Peyer's patch (tissue), 4 donors: ENCODE data around the gene CEP55. TPM values are rescaled to one million over a fixed set of nuclear protein-coding genes. Genes with fewer than 3 reads are reported as not detected.

Experiments used
- DNase-seq, 3 donors: peaks; one replicate each; pipeline ENCODE4 v3.0.0-alpha.2; 2017 to 2019
- H3K27ac ChIP-seq, 4 donors: fragments of 200-600 bp; sonication (generic); one replicate each; pipeline ENCODE4 v1.5.1; 2016 to 2019
- H3K27me3 ChIP-seq, 2 donors: fragments of 200-600 bp; sonication (generic); one replicate each; pipeline ENCODE4 v1.5.1; 2019
- H3K36me3 ChIP-seq, 3 donors: fragments of 200-600 bp; sonication (generic); one replicate each; pipeline ENCODE4 v1.5.1; 2016 to 2019
- H3K4me1 ChIP-seq, 4 donors: fragments of 200-600 bp; sonication (generic); one replicate each; pipeline ENCODE4 v1.5.1; 2016 to 2019
- H3K4me3 ChIP-seq, 4 donors: fragments of 200-600 bp; sonication (generic); 1 replicate in 3 of 4; 2 replicates in 1 of 4; pipeline ENCODE4 v1.5.1; 2016 to 2019; ENCODE audit warnings: mild to moderate bottlenecking in 1 of 4
- H3K9me3 ChIP-seq, 4 donors: fragments of 200-600 bp; sonication (generic); one replicate each; pipeline ENCODE4 v1.5.1; 2016 to 2019; ENCODE audit warnings: mild to moderate bottlenecking in 1 of 4
- POLR2A ChIP-seq, 2 donors: fragments of 450-650 bp; IDR thresholded peaks; one replicate each; pipeline ENCODE4 v1.5.1; 2017; ENCODE audit warnings: antibody characterized with exemption in 2 of 2, mild to moderate bottlenecking in 2 of 2, moderate library complexity in 2 of 2
- total RNA-seq, 4 donors: library from RNA; depleted of rRNA; stranded (reverse); fragments of >200 nt; gene quantifications; one replicate each; pipeline ENCODE4 v1.1.0, GENCODE V29; 2016
- TF ChIP-seq, protein P1 (sequence below), 6 experiments: fragments of 450-650 bp in 4 of 6; fragments of 200-600 bp in 2 of 6; sonication (generic) in 1 of 6; IDR thresholded peaks; one replicate each; pipeline ENCODE4 v1.5.1; 2017 to 2019; ENCODE audit warnings: antibody characterized with exemption in 6 of 6, mild to moderate bottlenecking in 3 of 6, moderate library complexity in 1 of 6

CEP55 gene
- total RNA-seq, 4 donors from 2014 or later = 1.1 to 32.2 (median 4.5) TPM

DNA sequence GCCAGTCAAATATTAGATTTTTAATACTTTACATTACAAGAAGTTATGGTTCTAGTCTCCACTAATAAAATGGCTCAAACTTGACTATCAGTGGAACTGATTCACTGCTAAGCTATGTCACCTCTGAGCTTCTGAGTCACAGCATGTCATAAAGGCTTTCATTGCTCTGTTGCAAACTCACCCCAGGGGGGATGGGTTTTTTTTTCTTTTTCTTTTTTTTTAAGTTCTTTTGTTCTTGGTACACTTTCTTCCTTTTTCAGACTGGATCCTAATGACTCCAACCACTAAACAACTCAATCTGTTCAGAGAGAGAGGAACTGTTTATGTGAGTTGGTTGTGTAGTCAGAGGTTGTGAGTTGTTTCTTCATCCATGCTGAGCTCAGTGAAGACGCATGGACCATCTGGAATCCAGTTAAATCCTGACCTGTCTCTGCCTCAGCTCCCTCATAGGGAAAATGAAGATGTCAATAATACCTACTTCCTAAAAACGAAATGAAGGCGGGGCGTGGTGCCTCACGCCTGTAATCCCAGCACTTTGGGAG, 25.2 kb upstream of the CEP55 start:
- DNase-seq = peak in 1 of 3 donors; percentile 65
- H3K27ac ChIP-seq = peak overlapping the region; percentile 17 to 81 (median 57)
- H3K36me3 ChIP-seq = no peaks in the 10 kb centered on the region
- no peak for TF ChIP-seq POLR2A (IDR thresholded peaks at IDR 0.05)
- TF ChIP-seq, protein P1, sequence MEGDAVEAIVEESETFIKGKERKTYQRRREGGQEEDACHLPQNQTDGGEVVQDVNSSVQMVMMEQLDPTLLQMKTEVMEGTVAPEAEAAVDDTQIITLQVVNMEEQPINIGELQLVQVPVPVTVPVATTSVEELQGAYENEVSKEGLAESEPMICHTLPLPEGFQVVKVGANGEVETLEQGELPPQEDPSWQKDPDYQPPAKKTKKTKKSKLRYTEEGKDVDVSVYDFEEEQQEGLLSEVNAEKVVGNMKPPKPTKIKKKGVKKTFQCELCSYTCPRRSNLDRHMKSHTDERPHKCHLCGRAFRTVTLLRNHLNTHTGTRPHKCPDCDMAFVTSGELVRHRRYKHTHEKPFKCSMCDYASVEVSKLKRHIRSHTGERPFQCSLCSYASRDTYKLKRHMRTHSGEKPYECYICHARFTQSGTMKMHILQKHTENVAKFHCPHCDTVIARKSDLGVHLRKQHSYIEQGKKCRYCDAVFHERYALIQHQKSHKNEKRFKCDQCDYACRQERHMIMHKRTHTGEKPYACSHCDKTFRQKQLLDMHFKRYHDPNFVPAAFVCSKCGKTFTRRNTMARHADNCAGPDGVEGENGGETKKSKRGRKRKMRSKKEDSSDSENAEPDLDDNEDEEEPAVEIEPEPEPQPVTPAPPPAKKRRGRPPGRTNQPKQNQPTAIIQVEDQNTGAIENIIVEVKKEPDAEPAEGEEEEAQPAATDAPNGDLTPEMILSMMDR (IDR thresholded peaks at IDR 0.05) = no peak
- H3K4me3 ChIP-seq = no peak overlapping the region
- no peaks in the 10 kb centered on the region for H3K9me3 ChIP-seq
- peaks cover 0 to 48% (median under 1%) of the 10 kb centered on the region in 4 donors for H3K4me1 ChIP-seq
- H3K27me3 ChIP-seq = no peaks in the 10 kb centered on the region

DNA sequence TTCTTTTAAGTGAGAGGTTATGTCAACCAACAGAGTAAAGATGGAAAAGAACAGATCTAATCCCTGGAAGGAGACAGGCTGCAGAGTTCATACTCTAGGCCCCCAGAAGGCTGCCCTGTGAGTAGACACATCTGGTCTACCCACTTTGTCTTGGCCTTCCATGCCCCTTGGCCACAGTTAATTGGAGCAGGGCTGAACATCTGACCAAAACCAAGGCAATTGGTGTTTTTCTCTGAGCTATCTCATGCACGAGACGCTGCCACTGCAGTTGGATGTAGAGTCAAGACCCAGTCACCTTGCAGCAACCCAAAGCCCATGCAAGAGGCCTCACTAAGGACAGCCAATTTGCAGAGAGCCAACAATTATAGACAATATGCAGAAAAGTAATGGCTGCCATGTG, 23.3 kb upstream of the CEP55 start:
- no peak for DNase-seq
- Histone ChIP-seq H3K4me1 (peaks cover 0 to 41% (median 0%) of the 10 kb centered on the region in 4 donors), H3K4me3 (no peak overlapping the region), H3K27me3 (no peaks in the 10 kb centered on the region), H3K27ac (no peak overlapping the region), H3K36me3 (no peaks in the 10 kb centered on the region), H3K9me3 (no peaks in the 10 kb centered on the region)
- TF ChIP-seq, protein P1 (IDR thresholded peaks at IDR 0.05) = no peak
- TF ChIP-seq POLR2A (IDR thresholded peaks at IDR 0.05) = no peak

DNA sequence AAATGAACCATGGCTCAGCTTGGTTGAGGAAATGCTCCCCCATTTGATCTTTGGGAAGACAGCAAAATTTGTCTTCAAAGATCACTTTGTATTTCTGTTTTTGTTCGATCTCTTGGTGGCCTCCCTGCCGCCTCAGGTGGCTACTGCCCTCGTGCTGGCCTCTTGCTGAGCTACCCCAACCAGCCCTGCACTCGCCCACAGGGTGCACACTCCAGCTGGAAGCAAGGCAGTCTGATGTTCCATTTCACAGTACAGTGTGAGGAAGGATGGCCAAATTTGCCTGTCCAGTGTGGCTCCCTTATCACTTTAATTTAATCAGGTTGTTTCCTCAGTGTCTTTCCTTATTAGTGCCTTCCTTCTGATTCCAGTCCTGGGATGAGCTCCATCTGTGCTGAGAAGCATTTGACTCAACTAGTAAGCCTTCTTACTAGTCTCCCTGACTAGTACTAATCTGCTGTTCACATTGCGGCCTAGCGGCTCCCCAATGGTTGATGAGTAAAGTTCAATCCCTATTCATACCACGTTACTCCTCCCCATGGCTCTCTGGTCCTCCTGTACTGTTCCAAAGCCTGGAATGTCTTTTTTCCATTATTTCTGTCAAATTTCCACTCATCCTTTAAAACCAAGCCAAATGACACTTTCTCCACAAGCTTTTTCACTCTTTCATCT, 22.5 kb upstream of the CEP55 start:
- no peak for DNase-seq
- no peaks in the 10 kb centered on the region for H3K9me3 ChIP-seq
- peak overlapping the region in 1 of 4 donors; percentile 22 for H3K27ac ChIP-seq
- no peaks in the 10 kb centered on the region for H3K27me3 ChIP-seq
- no peak overlapping the region for H3K4me3 ChIP-seq
- H3K4me1 ChIP-seq = peaks cover 0 to 41% (median 0%) of the 10 kb centered on the region in 4 donors
- no peaks in the 10 kb centered on the region for H3K36me3 ChIP-seq
- TF ChIP-seq, protein P1 (IDR thresholded peaks at IDR 0.05) = no peak
- no peak for TF ChIP-seq POLR2A (IDR thresholded peaks at IDR 0.05)

DNA sequence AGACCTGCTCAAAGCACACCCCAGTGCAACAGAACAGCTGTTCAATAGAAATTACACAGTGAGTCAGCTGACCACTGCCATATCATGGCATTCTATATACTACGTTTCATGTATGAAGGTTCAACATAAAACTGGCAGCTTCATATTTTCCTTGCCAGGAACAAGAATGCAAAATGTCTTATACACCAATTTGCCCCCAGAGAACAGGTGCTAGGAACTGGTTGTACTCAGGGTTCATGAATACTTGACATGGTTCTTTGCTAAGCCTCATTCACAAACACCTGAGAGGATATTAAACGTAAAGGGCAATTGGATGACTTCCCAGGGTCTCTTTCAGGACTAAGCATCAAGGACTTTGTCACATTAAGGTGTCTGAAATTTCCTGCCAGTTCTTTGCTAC, 21.2 kb upstream of the CEP55 start:
- DNase-seq = no peak
- H3K27me3 ChIP-seq = no peaks in the 10 kb centered on the region
- H3K4me1 ChIP-seq = peaks cover 0 to 41% (median 0%) of the 10 kb centered on the region in 4 donors
- no peaks in the 10 kb centered on the region for H3K9me3 ChIP-seq
- TF ChIP-seq, protein P1 (IDR thresholded peaks at IDR 0.05) = no peak
- no peak overlapping the region for H3K4me3 ChIP-seq
- peak overlapping the region in 2 of 4 donors; percentile 36 to 43 for H3K27ac ChIP-seq
- no peaks in the 10 kb centered on the region for H3K36me3 ChIP-seq

DNA sequence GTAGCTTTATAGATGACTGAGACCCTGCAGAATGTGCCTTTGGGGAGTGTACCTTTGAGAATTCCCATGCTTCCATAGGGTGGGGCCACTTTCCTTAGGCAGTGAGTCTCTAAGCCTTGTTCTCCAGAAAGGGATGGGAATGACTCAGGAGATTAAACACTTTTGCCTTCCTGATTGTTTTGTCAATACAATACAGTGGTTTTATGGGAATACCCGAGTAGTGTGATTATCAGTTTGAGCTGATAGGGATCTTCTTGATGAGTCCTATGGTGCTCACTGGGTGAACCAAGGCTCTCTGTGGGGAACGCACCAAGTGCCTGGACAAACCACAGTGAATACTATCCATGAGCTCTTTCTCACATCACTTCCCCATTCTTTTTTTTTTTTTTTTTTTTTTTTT, 20.5 kb upstream of the CEP55 start:
- H3K4me1 ChIP-seq = peaks cover 0 to 35% (median 0%) of the 10 kb centered on the region in 4 donors
- peak overlapping the region in 2 of 4 donors; percentile 36 to 43 for H3K27ac ChIP-seq
- H3K36me3 ChIP-seq = no peaks in the 10 kb centered on the region
- no peaks in the 10 kb centered on the region for H3K9me3 ChIP-seq
- no peak for TF ChIP-seq POLR2A (IDR thresholded peaks at IDR 0.05)
- TF ChIP-seq, protein P1 (IDR thresholded peaks at IDR 0.05) = no peak
- H3K27me3 ChIP-seq = no peaks in the 10 kb centered on the region
- H3K4me3 ChIP-seq = no peak overlapping the region
- DNase-seq = no peak
